Stimulated activated CD8-positive, alpha-beta memory T cell treated with anti-CD3 and anti-CD28 coated beads, Interleukin-15, amount 100 ng/mL, for 4 hours (primary cell): Measurements from ENCODE around the gene LYPD6B.

Experiments
- DNase-seq, 2 donors: peaks; one replicate each; pipeline ENCODE4 v3.0.0-alpha.2; 2020; ENCODE audit warnings: low read depth in 2 of 2

LYPD6B gene

DNA sequence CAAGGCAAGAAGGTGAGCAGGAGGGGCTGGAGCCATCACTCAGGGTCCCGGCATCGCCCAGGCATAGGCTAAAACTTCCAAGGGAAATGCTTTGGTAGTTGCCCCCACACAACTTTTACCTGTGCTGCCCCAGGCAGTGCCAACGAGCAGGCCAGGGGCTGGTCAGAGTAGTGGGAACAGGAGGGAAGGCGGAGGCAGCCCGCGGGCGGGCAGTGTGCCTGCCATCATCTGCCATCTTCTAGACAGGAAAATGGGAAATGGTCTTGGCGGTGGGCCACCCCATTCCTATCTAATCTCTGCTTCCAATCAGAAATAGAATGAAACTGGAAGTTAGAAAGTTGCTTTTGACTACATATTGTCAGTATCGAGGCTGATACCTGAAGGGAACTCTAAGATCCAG lies 26.0 kb upstream of the LYPD6B start:
- DNase-seq: no peak

DNA sequence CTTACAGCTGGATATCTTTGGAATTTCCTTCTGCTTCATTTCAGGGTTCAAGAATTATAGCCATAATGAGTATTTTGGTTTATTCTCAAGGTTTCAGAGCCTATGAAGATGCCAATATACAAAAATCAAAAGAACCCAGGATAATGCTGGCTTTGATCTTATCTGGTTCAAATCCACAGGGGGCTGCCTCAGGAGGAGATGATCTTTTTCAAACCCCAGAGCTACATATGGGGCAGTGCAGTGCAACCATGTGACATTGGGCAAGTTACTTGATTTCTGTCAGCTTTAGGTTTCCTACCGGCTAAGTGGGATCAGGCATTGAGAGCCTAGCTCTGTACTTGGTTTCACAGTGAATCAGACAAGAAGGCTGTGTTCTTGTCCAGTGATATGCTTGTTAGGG lies 23.0 kb upstream of the LYPD6B start:
- DNase-seq: no peak

DNA sequence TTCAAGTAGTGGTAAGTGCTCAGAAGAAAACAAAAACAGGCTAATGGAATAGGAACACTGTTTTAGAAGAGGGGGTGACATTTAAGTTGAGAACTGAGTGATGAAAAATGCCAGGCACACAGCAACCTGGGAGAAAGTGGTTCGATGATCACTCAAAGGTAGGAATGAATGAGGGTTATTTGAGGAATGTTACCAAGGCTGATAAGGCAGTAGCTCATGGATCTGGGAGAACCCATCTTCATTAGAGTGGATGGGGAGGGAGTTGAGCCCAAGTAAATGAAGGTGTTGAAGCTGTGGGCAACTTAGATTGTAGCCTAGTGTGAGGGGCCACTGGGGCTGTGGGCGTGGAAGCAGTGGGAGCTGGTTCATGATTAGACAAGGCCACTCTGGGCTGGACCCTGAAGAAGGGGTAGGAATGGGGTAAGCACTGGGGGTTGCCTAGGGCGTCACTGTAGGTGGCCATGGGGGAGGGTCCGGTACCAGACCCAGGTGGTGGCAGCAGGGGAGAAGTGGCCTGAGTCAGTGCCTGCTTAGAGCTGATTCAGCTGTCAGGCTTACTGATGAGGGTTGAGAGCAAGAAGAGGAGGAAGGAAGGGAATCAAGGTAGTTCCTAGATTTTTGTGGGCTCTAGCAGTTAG lies 22.5 kb upstream of the LYPD6B start:
- DNase-seq: no peak

DNA sequence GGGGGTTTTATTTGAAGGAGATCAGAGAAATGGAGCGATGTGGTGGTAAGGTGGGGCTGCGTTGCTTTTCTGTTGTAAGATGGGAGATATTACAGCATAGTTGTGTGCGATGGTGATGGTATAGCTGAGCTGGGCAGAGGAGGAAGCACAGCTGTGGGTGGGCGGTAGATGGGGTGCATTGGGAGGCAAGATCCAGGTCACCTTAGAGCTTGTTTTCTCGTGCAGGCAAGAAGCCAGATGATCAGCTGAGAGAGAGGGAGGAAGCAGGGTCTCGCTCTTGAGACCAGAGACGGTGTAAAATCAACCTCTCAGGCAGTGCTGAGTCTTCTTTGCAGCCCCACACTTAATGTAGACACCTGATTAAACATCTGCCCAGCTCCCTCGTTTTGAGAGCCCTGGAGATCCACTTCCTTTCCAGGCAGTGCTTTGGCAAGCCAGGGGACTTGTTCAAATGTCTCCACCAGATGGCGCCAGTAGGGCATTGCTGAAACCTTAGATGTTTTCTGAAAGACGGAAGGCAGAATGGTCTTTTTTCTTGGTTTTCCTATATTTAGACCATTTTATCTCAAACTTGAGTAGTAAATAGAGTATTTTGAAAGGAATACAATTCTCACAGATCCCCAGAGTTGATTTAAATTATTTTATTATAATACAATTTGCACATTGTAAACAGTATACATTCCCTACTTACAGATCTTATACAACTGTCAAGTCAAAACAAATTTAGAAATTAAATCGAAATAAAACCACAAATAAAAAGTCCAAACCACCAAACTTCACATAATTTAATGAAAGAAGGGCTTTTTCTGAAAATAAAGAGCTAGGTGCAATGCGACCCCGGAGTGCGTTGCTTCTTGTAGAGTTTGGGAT lies 21.1 kb upstream of the LYPD6B start:
- DNase-seq: peak; percentile 4 to 41

DNA sequence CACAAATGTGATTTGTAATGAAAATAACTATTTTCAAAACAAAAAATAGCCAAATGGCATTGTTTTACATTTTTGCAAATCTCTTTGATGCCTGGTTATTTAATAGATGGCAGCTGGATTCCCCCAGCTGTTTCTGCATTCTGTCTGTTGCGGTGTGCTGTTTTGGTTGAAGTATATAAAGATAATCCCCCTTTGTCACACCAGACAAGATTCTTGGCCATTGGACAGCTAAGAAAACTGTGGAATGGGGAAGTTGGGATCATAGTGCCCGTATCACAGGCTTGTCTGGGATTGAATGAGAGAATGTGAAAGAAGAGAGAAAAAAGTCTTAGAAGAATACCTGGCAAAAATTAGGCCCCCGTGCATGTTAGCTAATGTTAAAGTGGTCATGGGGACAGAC lies 19.5 kb upstream of the LYPD6B start:
- no peak for DNase-seq

DNA sequence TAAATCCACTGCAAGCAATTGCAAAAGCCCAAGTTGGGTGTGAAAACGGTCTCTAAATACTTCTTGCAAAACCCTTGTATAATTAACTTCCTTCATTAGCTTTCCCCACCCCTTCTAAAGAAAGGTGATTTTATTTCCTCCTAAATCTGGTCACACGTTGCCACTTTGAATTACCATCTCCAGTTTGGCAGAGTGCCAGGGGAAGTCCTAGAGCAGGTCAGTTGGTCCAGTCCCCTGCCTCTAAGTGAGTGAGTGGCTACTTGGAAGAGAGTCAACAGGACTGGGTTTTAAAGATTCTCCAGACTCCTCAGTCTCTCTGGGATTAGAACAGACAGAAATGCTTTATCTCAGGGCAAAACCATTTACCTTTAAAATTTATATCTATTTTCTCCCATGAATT lies 18.7 kb upstream of the LYPD6B start:
- DNase-seq: no peak

DNA sequence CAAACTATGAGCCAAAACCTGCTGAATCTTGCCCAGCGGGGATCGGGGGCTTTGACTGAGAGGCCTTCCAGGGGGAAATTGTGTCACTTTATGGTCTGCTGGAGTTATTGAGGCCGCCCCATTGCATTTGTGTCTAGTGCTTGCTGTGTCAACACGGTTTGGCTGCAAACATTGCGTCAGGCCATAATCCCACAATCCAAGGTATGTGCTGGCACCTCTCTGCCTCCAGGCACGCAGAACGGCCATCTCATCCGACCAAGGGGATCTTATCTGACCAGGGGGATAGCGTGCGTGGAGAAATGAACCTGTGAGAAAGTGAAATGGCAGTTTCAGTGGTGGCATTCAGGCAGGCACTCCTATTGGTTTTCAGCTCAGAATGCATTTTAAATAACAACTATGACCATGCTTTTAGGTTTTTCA lies 18.1 kb upstream of the LYPD6B start:
- DNase-seq: no peak

DNA sequence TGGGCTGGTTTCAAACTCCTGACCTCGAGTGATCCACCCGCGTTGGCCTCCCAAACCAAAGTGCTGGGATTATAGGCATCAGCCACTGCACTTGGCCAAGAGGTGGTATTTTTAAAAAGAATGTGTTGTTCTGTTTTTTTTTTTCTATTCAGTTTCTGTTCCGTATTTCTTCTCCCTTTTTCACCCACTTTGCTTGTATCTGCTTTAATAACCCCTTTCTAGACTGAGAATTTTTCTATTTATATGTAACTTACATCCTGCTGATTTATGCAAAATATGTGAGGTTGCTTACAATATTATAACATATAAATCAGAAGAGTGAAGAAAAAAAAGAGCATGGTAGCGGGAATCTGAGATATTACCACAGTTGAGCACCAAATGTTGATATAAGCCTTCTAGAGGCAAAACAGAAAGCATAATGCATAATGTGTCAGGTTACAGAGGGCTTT lies 17.2 kb upstream of the LYPD6B start:
- DNase-seq: no peak

DNA sequence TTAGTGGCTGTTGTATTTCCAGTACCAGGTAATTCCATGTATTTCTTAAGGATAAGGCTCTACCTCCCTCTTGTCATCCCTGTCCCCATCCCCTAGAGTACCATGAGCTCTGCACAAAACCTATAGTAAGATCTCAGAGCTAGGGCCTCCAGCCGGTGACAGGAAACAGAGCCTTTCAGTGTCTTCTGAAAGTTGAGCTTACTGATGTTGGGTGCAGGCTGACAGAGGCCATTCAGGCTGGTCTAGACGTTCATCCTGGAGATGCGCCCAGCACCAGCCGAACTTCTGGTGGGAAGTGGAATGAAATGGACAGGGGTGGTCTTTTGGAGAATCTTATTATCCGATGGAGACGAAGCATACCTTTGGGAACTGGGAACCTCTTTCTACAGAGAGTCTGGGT lies 16.7 kb upstream of the LYPD6B start:
- DNase-seq: no peak

DNA sequence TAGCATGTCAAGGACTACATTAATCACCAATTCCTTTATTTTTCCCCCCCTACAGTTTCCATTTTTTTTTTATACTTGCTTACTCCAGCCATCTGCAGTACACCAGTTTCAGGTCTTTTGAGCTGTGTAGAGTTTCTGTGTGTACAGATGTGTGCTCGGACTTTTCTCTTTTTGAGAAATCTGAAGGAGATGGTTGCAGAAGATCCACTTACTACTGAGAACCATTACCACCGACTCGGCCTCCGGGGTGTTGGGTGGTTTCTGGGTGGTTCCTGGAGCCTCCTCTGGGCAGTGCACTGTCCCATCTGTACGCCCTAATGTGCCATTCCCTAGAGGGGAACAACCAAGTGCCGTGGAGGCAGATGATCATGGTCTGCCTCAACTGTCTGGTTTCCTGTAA lies 15.4 kb upstream of the LYPD6B start:
- no peak for DNase-seq

DNA sequence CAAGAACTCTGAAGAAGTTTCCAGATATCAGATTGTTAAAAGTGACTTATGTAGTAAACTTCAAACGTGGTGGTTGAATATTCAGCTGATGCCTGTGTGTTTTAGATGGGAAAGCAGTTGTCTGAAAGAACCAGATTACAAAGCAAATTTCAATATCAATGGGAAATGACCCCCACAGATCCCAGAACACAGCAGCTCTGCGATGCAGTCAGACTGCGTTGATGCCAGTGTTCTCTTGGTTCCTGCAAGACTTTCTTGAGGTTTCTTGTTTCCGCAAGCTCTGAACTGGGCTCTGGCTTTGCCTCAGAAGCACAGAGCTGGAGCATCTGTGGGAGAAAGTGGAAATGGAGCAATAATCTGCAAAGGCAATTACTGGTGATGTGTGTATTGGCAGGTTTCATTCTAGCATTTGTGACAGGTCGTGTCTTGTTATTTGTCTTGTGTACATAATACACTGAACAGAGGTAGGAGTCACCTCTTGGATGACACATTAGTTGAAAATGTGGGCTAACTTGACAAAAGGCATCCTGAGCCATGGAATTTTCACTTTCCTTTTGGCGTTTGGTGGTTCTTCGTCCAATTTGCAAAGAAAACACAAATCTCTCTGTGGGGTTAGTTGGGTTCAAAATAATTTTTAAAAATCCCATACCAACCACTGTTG lies 10.8 kb upstream of the LYPD6B start:
- DNase-seq: no peak

DNA sequence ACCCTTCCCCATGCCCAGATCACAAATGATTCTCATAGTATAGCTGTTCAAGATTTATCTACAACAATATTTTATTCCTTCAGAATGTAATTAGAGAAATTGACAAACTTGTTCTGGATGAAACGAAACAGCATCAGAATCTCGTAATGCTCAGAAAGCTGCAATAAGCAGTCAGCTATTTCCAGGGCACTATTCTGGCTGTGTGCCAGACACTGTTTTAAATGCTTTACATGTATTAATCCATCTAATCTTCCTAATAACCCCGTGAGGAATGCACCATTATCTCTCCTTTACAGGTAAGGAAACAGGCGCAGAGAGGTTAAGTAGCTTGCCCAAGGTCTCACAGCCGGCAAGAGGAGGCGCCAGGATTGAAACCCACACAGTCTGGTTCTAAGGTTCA lies 10.1 kb upstream of the LYPD6B start:
- DNase-seq: no peak

DNA sequence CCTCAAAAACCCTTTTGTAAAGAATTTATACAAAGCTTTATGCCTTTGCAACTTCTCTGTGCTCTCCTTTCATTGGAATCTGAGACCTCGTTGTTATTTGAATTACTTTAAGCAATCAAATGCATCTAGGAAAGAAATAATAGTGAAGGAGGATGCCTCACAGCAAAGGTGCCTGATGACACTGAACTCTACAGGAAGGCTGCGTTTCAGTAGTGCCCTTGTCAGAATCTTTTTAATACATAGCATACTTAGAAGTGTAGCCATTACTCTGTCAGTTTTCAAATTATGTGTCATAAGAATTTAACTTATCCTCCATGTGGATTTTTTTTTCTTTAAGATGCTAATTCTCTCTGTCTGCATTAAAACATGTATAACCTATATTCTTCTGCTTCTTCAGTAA lies 9.6 kb upstream of the LYPD6B start:
- DNase-seq: no peak

DNA sequence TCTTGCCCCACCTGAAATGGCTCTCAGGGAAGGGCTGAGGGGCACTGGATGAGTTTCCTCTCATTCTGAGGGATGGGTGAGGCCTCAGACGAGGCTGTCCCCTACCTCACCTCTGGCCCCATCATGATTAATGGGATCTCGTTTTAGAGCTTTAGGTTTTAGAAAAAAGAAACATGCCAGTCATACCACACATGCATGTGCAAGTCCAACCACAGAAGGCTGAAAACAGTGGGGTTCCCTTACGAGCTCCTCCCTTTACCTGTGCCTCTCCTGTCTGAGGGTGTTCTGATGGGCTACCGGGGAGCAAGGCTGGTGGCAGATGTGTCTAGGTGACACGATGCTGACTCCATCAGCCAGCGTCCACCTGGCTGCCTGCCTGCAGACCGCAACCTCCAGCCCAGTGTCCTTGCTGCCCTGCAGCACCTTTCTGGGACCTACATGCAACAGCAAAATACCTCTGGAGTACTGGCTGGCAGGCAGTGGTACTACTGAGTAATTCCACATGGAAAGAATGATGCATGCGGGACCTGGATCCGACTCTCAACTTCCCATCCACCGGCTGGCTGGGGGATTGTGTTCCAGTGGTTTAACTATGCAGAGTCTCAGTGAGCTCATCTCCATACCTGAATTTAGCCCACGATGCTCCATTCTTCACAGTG lies 9.1 kb upstream of the LYPD6B start:
- no peak for DNase-seq

DNA sequence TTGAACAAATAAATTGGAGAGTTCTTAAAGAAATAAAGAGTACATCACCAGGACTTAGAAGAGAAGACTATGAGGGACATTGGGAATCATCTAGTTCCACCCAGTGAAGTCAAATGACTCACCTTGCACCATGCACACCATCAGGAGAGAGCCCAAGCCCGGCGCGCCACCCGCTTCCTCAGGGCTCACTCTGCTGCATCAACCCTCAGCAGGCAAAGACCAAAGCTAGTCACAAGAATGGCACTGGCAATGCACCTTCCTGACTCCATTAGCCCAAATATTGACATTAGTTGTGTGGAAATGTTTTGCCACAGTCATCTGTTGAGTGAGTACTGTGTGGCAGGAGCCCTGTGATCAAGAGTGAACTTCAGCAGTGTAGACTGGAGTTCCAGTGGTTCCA lies 7.1 kb upstream of the LYPD6B start:
- no peak for DNase-seq

DNA sequence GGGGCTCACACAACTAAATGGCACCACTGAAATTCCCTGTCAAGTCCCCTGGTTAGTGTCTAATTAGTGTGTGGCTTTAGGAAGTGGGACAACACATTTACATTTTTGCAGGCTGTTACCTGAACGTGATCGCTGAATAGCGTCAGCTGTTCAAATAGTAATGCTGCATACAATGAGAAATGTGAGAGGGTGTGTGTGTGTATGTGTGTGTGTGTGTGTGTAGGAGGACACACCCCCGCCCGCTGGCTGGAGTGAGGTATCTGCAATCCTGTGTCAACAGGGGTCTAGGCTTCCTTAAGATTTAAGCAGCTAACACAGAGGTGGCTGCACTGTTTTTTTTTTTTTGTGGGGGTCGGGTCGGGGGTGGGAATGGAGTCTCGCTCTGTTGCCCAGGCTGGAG lies 4.8 kb upstream of the LYPD6B start:
- DNase-seq: no peak

DNA sequence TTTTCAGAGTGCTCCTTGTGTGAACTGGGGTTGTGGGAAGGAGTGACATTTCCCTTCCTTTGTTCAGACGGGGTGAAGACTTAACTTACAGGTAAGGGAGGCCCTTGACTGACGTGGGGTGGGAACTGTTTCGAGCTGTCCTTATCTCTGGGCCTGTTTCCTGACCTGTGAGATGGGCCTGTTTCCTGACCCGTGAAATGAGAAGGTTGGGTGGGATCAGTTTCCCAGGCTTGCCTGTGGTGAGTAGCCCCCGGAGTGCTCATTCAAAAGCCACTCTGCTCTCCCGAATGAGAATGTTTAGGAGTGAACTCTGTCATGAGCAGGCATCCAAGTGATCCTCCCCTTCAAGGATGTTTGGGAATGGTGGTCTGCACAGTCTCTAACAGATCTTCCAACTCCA lies 4.1 kb upstream of the LYPD6B start:
- no peak for DNase-seq

DNA sequence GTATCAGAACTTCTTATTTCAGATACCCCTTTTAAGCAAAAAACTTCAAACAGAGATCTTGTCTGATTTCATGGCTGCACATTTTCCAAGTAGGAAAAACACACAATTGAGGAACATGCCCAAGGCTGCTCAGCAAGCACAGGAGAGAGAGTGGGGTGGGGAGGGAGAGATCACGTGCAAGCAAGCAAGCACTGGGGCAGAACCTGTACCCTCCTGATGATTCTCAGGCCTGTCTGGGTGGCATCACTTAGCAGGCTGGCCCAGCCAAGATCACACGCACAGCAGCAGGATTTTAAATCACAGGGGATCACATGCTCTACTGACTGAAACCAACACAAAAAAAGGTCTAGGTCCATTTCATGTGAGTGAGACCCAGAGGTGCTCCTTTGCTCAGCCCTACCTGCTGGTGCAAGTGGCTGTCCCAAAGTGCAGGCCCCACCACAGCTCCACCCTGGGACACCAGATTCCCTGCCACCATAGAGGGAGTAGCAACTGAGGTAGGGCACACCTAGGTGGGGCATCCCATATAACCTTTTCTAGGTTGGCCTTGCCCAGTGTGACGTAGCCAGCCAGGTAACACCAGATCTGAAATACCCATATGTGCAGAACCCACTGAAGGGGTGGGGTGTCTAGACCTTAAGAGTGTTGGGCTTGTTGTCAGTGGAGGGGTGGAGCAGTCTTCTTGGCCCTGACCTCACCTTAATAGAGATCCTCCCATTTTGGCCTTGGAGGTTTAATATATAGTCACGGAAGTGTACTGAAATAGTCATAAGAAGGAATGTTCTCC lies 1.8 kb upstream of the LYPD6B start:
- DNase-seq: no peak

DNA sequence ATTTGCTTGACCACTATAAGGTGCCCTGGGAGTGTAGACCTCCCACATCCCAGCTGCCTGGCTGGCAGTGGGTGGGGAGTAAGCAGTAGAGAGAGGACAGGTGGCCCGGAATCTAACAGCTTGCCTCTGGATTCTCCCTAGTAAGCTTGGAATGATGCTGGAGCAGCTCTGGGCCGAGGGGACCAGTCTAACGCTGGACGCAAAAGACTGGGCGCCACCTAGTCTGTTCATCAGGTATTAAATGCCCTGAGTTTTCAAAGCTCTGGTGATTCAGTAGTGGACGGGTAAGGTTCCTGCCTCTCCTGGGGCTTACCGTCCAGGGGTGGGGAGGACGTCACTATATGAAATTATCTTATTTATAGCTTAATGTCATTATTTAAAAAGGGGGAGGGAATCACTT lies 648 bp upstream of the LYPD6B start:
- DNase-seq: no peak

DNA sequence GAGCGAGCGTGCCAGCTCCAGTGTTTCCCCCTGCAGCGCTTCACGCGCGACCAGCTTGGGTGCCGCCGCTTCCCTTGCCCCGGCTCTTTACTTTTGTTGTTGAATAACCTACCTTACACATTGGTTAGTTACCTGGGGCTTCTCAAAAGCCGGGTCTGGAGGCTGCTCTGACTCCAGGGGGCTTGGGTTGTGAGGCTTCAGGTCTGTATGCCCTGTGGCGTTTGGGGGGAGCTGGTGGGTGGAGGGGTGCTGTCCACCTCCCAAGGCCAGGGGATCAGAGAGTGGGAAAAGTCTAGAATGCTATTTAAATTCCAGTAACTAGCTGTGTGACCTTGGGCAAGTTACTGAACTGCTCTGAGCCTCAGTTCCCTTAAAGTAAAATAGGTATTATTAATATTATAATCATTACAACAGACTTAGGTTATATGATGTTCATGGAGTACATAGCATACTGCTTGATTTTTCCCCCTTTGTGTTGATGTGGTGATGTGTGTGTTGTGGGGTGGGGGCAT lies 770 bp downstream of the LYPD6B start:
- no peak for DNase-seq

DNA sequence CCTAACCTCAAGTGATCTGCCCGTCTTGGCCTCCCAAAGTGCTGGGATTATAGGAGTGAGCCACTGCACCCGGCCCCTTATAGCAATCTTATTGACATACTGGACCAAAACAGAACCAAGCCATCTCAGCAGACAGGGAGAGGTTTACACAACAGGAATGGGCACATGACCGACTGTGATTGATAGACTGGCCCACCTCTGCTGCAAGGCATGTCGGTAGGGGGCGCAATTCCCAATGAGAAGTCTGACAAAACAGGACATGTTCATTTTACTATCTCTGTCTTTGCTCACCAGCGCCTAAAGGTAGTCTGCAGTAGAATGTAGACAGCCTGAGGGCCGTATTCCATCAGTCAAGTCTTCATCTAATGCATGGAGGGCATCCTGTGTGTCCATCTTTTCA lies 2.0 kb downstream of the LYPD6B start:
- DNase-seq: no peak
